ENCODE measurements around the gene EHMT2.
"Not testable (repeated sequence)": the region's sequence is repeated elsewhere in the genome, so short reads cannot be mapped to it uniquely, and the experiment has no call there.

GRCh38 chr6:31857774-31858173 lies 39.7 kb downstream of the EHMT2 start:
- TF ChIP-seq CTCF (IDR thresholded peaks at IDR 0.05; ENCODE audit: insufficient read depth, low read depth, low read length); EZH2 (IDR thresholded peaks at IDR 0.05; ENCODE audit: insufficient read depth, low read length): not testable (repeated sequence)

Measured in astrocyte (in vitro differentiated cells and primary cell).